Measurements from ENCODE around the gene UBAC2.
"Not testable (repeated sequence)": the region's sequence is repeated elsewhere in the genome, so short reads cannot be mapped to it uniquely, and the experiment has no call there.

UBAC2 gene

DNA sequence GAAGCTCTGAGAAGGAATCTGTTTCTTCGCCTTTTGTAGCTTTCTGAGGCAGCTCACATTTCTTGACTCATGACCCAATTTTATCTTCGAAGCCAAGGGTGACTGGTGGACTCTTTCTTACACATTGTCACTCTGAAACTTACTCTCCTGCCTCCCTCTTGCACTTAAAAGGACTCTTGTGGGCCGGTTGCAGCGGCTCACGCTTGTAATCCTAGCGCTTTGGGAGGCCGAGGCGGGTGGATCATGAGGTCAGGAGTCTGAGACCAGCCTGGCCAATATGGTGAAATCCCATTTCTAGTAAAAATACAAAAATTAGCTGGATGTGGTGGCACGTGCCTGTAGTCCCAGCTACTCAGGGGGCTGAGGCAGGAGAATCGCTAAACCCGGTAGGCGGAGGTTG is 29.9 kb downstream of the UBAC2 start:
- Mint-ChIP-seq H3K4me1 (ENCODE audit: low read depth) (peaks cover 88% of the 10 kb centered on the region), H3K36me3 (ENCODE audit: low read depth) (peaks cover 43% of the 10 kb centered on the region), H3K27ac (peak overlapping the region; percentile 23)
- not testable (repeated sequence) for H3K9me3 Mint-ChIP-seq, H3K4me3 Mint-ChIP-seq, H3K27me3 Mint-ChIP-seq

GRCh38 chr13:99230991-99231390 is 30.3 kb downstream of the UBAC2 start:
- Mint-ChIP-seq H3K9me3 (no peaks in the 10 kb centered on the region), H3K36me3 (ENCODE audit: low read depth) (peaks cover 43% of the 10 kb centered on the region), H3K4me1 (ENCODE audit: low read depth) (peaks cover 88% of the 10 kb centered on the region), H3K27me3 (no peaks in the 10 kb centered on the region), H3K4me3 (no peak overlapping the region), H3K27ac (no peak overlapping the region)

DNA sequence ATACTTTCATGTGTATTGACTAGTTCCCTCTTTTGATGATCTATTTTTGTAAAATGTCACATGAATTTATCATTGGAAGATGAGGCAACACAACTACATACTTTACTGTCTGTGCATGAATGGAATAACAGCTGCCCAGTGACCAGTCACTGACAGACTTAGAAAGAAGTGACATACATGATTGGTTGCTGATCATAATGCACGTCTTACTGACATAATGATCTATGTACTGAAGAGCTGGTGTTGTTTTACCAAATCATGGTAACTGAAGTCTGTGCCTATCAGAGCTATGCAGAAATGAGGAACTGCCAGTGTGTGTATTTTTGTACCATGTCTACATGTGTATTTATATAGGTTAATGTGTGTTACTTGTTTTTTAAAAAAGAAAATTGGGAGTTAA is 31.1 kb downstream of the UBAC2 start:
- Mint-ChIP-seq H3K4me1 (ENCODE audit: low read depth) (peaks cover 88% of the 10 kb centered on the region), H3K27ac (peak overlapping the region; percentile 54), H3K9me3 (no peaks in the 10 kb centered on the region), H3K27me3 (no peaks in the 10 kb centered on the region), H3K36me3 (ENCODE audit: low read depth) (peaks cover 41% of the 10 kb centered on the region), H3K4me3 (peak overlapping the region; percentile 23)

GRCh38 chr13:99237981-99238662 is 37.5 kb downstream of the UBAC2 start:
- no peaks in the 10 kb centered on the region for H3K9me3 Mint-ChIP-seq
- peaks cover 62% of the 10 kb centered on the region for H3K36me3 Mint-ChIP-seq (ENCODE audit: low read depth)
- H3K27me3 Mint-ChIP-seq, result no peaks in the 10 kb centered on the region
- peaks cover 72% of the 10 kb centered on the region for H3K4me1 Mint-ChIP-seq (ENCODE audit: low read depth)
- peak overlapping the region; percentile 92 for H3K27ac Mint-ChIP-seq
- H3K4me3 Mint-ChIP-seq, result peak overlapping the region; percentile 77

- Mint-ChIP-seq H3K4me3 (no peak overlapping the region), H3K27ac (no peak overlapping the region), H3K27me3 (no peaks in the 10 kb centered on the region), H3K9me3 (peaks cover 7% of the 10 kb centered on the region), H3K4me1 (ENCODE audit: low read depth) (peaks cover 29% of the 10 kb centered on the region), H3K36me3 (ENCODE audit: low read depth) (peaks cover 64% of the 10 kb centered on the region)
These were observed 45.4 kb downstream of the UBAC2 start for GRCh38 chr13:99246100-99246499.

DNA sequence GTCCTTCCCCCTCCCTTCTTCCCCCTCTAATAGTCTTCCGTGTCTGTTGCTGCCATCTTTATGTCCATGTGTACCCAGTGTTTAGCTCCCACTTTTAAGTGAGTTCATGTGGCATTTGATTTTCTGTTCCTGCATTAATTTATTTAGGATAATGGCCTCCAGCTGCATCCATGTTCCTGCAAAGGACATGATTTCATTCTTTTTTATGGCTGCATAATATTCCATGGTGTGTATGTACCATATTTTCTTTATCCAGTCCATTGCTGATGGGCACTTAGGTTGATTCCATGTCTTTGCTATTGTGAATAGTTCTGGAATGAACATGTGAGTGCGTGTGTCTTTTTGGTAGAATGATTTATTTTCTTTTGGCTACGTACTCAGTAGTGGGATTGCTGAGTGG is 48.5 kb downstream of the UBAC2 start:
- Mint-ChIP-seq H3K36me3 (ENCODE audit: low read depth) (peaks cover 65% of the 10 kb centered on the region), H3K27ac (peak overlapping the region; percentile 59), H3K4me1 (ENCODE audit: low read depth) (peaks cover 40% of the 10 kb centered on the region)
- not testable (repeated sequence) for H3K9me3 Mint-ChIP-seq, H3K4me3 Mint-ChIP-seq, H3K27me3 Mint-ChIP-seq

GRCh38 chr13:99249606-99250005 is 49.0 kb downstream of the UBAC2 start:
- not testable (repeated sequence) for H3K9me3 Mint-ChIP-seq, H3K27me3 Mint-ChIP-seq, H3K4me3 Mint-ChIP-seq
- H3K27ac Mint-ChIP-seq, result peak overlapping the region; percentile 67
- peaks cover 67% of the 10 kb centered on the region for H3K36me3 Mint-ChIP-seq (ENCODE audit: low read depth)
- peaks cover 42% of the 10 kb centered on the region for H3K4me1 Mint-ChIP-seq (ENCODE audit: low read depth)

GRCh38 chr13:99250982-99251825 is 50.5 kb downstream of the UBAC2 start:
- Mint-ChIP-seq H3K27ac (peak overlapping the region; percentile 2), H3K27me3 (no peaks in the 10 kb centered on the region), H3K4me1 (ENCODE audit: low read depth) (peaks cover 58% of the 10 kb centered on the region), H3K4me3 (no peak overlapping the region), H3K9me3 (peaks cover 7% of the 10 kb centered on the region), H3K36me3 (ENCODE audit: low read depth) (peaks cover 71% of the 10 kb centered on the region)

DNA sequence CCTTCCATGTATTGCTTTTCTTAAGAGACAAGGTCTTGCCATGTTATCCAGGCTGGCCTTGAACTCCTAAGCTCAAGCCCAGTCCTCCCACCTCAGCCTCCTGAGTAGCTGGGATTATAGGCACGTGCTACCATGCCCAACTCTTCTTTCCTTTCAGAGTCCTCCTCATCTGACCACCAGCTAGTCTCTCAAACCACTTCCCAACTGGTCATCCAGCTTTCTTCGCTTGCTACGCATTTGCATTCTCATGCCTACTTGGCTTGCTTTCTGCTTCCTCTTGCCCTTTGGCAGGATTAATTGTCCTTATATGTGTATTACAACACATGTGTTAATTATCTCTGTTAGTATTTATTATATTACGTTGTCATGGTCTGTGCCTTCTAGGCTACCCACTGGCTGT is 51.3 kb downstream of the UBAC2 start:
- H3K4me1 Mint-ChIP-seq (ENCODE audit: low read depth), result peaks cover 64% of the 10 kb centered on the region
- H3K36me3 Mint-ChIP-seq (ENCODE audit: low read depth), result peaks cover 71% of the 10 kb centered on the region

DNA sequence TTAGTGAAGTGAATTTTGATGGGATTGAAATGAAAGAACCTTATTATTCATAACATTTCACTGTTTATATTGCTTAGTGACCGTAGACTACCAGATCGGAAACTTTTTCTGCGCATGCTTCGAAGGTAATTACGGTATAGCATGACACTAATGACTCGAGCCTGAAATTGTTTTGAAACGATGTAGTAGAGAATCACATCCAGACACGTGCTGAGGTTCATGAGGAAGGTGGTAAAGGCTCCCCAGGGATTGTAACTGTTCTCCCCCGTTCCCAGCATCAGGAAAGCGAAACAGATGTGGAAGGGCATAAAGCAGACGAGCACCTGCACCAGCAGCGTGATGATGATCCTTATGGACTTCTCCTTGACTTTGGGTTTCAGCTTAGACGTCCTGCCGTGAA is 54.2 kb downstream of the UBAC2 start:
- H3K9me3 Mint-ChIP-seq, result no peaks in the 10 kb centered on the region
- H3K27ac Mint-ChIP-seq, result peak overlapping the region; percentile 77
- H3K36me3 Mint-ChIP-seq (ENCODE audit: low read depth), result peaks cover 65% of the 10 kb centered on the region
- no peaks in the 10 kb centered on the region for H3K27me3 Mint-ChIP-seq
- peaks cover 73% of the 10 kb centered on the region for H3K4me1 Mint-ChIP-seq (ENCODE audit: low read depth)
- peak overlapping the region; percentile 93 for H3K4me3 Mint-ChIP-seq

More for the DNA sequence above, 51.3 kb downstream of the UBAC2 start:
- Mint-ChIP-seq H3K27me3 (no peaks in the 10 kb centered on the region), H3K4me3 (no peak overlapping the region), H3K9me3 (peaks cover 7% of the 10 kb centered on the region), H3K27ac (no peak overlapping the region)

DNA sequence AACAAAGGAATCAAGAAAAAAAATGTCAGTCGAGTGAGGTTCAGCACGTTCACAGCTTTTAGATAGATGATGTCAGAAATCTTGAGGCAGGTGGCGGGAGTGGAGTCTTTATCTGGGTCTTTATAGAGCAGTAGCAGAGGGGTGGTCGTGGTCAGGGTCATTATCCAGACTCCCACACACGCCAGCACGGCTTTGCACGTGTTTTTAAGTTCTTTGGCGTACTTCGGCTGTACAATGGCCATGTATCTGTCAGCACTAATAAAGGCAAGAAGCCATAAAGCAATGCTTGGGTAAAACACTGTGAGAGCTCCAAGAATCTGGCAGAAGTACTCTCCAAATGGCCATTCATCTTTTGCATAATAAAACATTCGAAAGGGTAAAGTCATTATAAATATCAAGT is 54.6 kb downstream of the UBAC2 start:
- Mint-ChIP-seq H3K4me1 (ENCODE audit: low read depth) (peaks cover 73% of the 10 kb centered on the region), H3K27ac (peak overlapping the region; percentile 77), H3K27me3 (no peaks in the 10 kb centered on the region), H3K4me3 (peak overlapping the region; percentile 93), H3K36me3 (ENCODE audit: low read depth) (peaks cover 63% of the 10 kb centered on the region), H3K9me3 (no peaks in the 10 kb centered on the region)

GRCh38 chr13:99256283-99256682 is 55.6 kb downstream of the UBAC2 start:
- Mint-ChIP-seq H3K27ac (peak overlapping the region; percentile 77), H3K4me1 (ENCODE audit: low read depth) (peaks cover 74% of the 10 kb centered on the region), H3K36me3 (ENCODE audit: low read depth) (peaks cover 54% of the 10 kb centered on the region), H3K4me3 (peak overlapping the region; percentile 93), H3K27me3 (no peaks in the 10 kb centered on the region), H3K9me3 (no peaks in the 10 kb centered on the region)

GRCh38 chr13:99256709-99257108 is 56.1 kb downstream of the UBAC2 start:
- H3K4me1 Mint-ChIP-seq (ENCODE audit: low read depth), result peaks cover 74% of the 10 kb centered on the region
- no peaks in the 10 kb centered on the region for H3K27me3 Mint-ChIP-seq
- peak overlapping the region; percentile 77 for H3K27ac Mint-ChIP-seq
- H3K4me3 Mint-ChIP-seq, result peak overlapping the region; percentile 93
- H3K9me3 Mint-ChIP-seq, result no peaks in the 10 kb centered on the region
- peaks cover 51% of the 10 kb centered on the region for H3K36me3 Mint-ChIP-seq (ENCODE audit: low read depth)

DNA sequence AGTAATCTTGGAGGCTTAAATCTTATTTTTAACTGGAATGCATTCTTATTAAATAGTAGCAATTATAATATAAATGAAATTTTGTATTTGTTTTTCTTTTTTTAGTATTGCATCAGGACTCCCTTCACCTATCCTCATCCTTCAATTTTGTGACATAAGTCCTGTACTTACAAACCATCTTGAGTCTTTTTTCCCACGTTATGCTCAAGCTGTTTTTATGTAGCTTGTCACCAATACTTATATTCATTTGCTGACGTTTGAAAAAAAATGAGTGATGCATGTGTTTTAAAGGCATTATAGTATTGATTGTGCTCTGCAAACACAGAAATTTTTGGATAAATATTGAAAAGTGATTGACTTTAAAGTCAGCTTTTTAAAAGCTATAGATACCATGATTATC is 56.6 kb downstream of the UBAC2 start:
- no peaks in the 10 kb centered on the region for H3K27me3 Mint-ChIP-seq
- H3K4me3 Mint-ChIP-seq, result peak overlapping the region; percentile 93
- H3K9me3 Mint-ChIP-seq, result no peaks in the 10 kb centered on the region
- H3K36me3 Mint-ChIP-seq (ENCODE audit: low read depth), result peaks cover 46% of the 10 kb centered on the region
- H3K4me1 Mint-ChIP-seq (ENCODE audit: low read depth), result peaks cover 74% of the 10 kb centered on the region
- H3K27ac Mint-ChIP-seq, result peak overlapping the region; percentile 59

GRCh38 chr13:99258210-99258860 is 57.7 kb downstream of the UBAC2 start, which contains the start of gene GPR18:
TSS of gene GPR18 (minus strand) at chr13:99258379. CDS start at chr13:99255872, 2,507 bp downstream.
- Mint-ChIP-seq H3K9me3 (no peaks in the 10 kb centered on the region), H3K4me3 (peak within 1 kb of the TSS; percentile 93), H3K36me3 (ENCODE audit: low read depth) (peaks cover 53% of the 10 kb centered on the region), H3K27me3 (no peaks in the 10 kb centered on the region), H3K4me1 (ENCODE audit: low read depth) (peaks cover 81% of the 10 kb centered on the region), H3K27ac (peak within 1 kb of the TSS; percentile 89)

Measured in stimulated activated naive CD8-positive, alpha-beta T cell treated with anti-CD3 and anti-CD28 coated beads, Interleukin-15, Interleukin-2, amounts not matched to agents 100 ng/mL and 50 ng/mL, for 24 hours (primary cell).